Astrocyte (in vitro differentiated cells and primary cell): ENCODE data around the gene CLMN. TPM values are rescaled to one million over a fixed set of nuclear protein-coding genes. Genes with fewer than 3 reads are reported as not detected.
A peak's percentile ranks its signal among the peaks of the same experiment; 100 is the strongest.

Experiments used
- DNase-seq: peaks from one replicate; pipeline ENCODE4 v3.0.0-alpha.2; 2010; ENCODE audit warnings: low read depth
- FAIRE-seq: peaks from 2 replicates; lab custom pipeline; 2011; peaks lifted over from hg19 to GRCh38; lab: Jason Lieb, UNC
- H2AFZ ChIP-seq: 2 replicates; pipeline ENCODE4 v1.6.0; 2012; ENCODE audit warnings: low read depth, low read length, inconsistent platforms
- H3K27ac ChIP-seq: 2 replicates; pipeline ENCODE4 v1.5.1; 2011; ENCODE audit warnings: low read depth, low read length, inconsistent platforms
- H3K27me3 ChIP-seq: 2 replicates; pipeline ENCODE4 v1.6.0; 2011; ENCODE audit warnings: low read length, inconsistent platforms; ENCODE audit not compliant: insufficient read depth
- H3K36me3 ChIP-seq: 2 replicates; pipeline ENCODE4 v1.5.1; 2011; ENCODE audit warnings: low read length, inconsistent platforms; ENCODE audit not compliant: insufficient read depth
- H3K4me1 ChIP-seq: 2 replicates; pipeline ENCODE4 v1.5.1; 2011; ENCODE audit warnings: low read length, inconsistent platforms; ENCODE audit not compliant: insufficient read depth
- H3K4me2 ChIP-seq: 2 replicates; pipeline ENCODE4 v1.6.0; 2012; ENCODE audit warnings: low read length, inconsistent platforms
- H3K4me3 ChIP-seq: 2 replicates; pipeline ENCODE4 v1.5.1; 2011; ENCODE audit warnings: low read depth, mild to moderate bottlenecking, low read length, inconsistent platforms; ENCODE audit not compliant: insufficient read depth
- H3K79me2 ChIP-seq: 2 replicates; pipeline ENCODE4 v1.6.0; 2012; ENCODE audit warnings: mild to moderate bottlenecking, low read length, inconsistent platforms; ENCODE audit not compliant: insufficient read depth
- H3K9ac ChIP-seq: 2 replicates; pipeline ENCODE4 v1.6.0; 2012; ENCODE audit warnings: mild to moderate bottlenecking, low read length, inconsistent platforms
- H3K9me3 ChIP-seq: 2 replicates; pipeline ENCODE4 v1.5.1; 2012; ENCODE audit warnings: low read depth, mild to moderate bottlenecking, low read length, inconsistent platforms; ENCODE audit not compliant: insufficient read depth
- H4K20me1 ChIP-seq: 2 replicates; pipeline ENCODE4 v1.6.0; 2012; ENCODE audit warnings: low read length, inconsistent platforms; ENCODE audit not compliant: insufficient read depth
- H3K27ac Mint-ChIP-seq: one replicate; pipeline ENCODE4 v1.8.0; 2021; ENCODE audit warnings: mild to moderate bottlenecking, mixed read lengths; ENCODE audit not compliant: unreplicated experiment
- H3K27me3 Mint-ChIP-seq: one replicate; pipeline ENCODE4 v1.8.0; 2021; ENCODE audit warnings: low read depth, mixed read lengths; ENCODE audit not compliant: unreplicated experiment
- H3K36me3 Mint-ChIP-seq: one replicate; pipeline ENCODE4 v1.8.0; 2021; ENCODE audit warnings: low read depth, mixed read lengths; ENCODE audit not compliant: unreplicated experiment
- H3K4me1 Mint-ChIP-seq: one replicate; pipeline ENCODE4 v1.8.0; 2021; ENCODE audit warnings: low read depth, mixed read lengths; ENCODE audit not compliant: unreplicated experiment
- H3K4me3 Mint-ChIP-seq: one replicate; pipeline ENCODE4 v1.8.0; 2021; ENCODE audit warnings: mild to moderate bottlenecking, moderate library complexity, mixed read lengths; ENCODE audit not compliant: unreplicated experiment
- H3K9me3 Mint-ChIP-seq: one replicate; pipeline ENCODE4 v1.8.0; 2021; ENCODE audit warnings: mild to moderate bottlenecking, mixed read lengths; ENCODE audit not compliant: unreplicated experiment
- EZH2 ChIP-seq: IDR thresholded peaks from 2 replicates; pipeline ENCODE4 v1.6.1; 2012; ENCODE audit warnings: mild to moderate bottlenecking, low read length, inconsistent platforms; ENCODE audit not compliant: insufficient read depth
- total RNA-seq: library from RNA; stranded (reverse); gene quantifications from 2 replicates; pipeline ENCODE4 v1.2.1, GENCODE V29; 2021
- TF ChIP-seq, protein P1 (sequence below): IDR thresholded peaks from 2 replicates; pipeline ENCODE4 v1.5.1; 2011; ENCODE audit warnings: low read depth, mild to moderate bottlenecking, inconsistent platforms, low read length, moderate library complexity; ENCODE audit not compliant: insufficient read depth

Gene CLMN
- total RNA-seq, 1 donor from 2014 or later: 14.0 TPM

DNA sequence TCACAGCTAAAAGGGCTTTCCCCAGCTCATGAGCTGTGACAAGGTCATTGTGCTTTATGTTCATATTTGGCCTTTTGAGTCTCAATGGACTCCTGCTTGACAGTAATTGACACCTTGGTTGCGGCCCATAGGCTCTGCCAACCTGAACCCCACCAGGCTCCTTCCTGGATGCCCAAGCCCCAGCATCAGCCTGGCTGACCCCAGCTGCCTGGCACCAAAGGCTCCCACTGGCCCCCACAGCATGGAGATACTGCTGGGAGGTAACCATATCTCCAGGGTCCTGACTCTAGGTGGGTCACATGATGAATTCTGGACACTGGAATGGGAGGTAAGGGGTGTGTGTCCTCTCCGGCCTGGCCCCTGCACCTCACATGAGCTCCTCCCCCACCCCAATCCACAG lies 50.2 kb downstream of the CLMN start:
- peaks cover 14% of the 10 kb centered on the region for H3K4me1 ChIP-seq
- no peaks in the 10 kb centered on the region for H3K36me3 ChIP-seq
- no peaks in the 10 kb centered on the region for H4K20me1 ChIP-seq
- FAIRE-seq (no peak), DNase-seq (no peak)
- no peaks in the 10 kb centered on the region for H3K79me2 ChIP-seq
- no peak overlapping the region for H3K27ac ChIP-seq
- peaks cover 3% of the 10 kb centered on the region for H3K9me3 Mint-ChIP-seq
- no peak overlapping the region for H3K27ac Mint-ChIP-seq
- no peak overlapping the region for H3K4me2 ChIP-seq
- no peak overlapping the region for H3K4me3 Mint-ChIP-seq
- H3K4me1 Mint-ChIP-seq: peaks cover 27% of the 10 kb centered on the region
- no peak overlapping the region for H3K9ac ChIP-seq
- H3K27me3 Mint-ChIP-seq: no peaks in the 10 kb centered on the region
- H3K9me3 ChIP-seq: no peaks in the 10 kb centered on the region
- H3K27me3 ChIP-seq: no peaks in the 10 kb centered on the region
- TF ChIP-seq, protein P1, sequence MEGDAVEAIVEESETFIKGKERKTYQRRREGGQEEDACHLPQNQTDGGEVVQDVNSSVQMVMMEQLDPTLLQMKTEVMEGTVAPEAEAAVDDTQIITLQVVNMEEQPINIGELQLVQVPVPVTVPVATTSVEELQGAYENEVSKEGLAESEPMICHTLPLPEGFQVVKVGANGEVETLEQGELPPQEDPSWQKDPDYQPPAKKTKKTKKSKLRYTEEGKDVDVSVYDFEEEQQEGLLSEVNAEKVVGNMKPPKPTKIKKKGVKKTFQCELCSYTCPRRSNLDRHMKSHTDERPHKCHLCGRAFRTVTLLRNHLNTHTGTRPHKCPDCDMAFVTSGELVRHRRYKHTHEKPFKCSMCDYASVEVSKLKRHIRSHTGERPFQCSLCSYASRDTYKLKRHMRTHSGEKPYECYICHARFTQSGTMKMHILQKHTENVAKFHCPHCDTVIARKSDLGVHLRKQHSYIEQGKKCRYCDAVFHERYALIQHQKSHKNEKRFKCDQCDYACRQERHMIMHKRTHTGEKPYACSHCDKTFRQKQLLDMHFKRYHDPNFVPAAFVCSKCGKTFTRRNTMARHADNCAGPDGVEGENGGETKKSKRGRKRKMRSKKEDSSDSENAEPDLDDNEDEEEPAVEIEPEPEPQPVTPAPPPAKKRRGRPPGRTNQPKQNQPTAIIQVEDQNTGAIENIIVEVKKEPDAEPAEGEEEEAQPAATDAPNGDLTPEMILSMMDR: no peak
- no peak for TF ChIP-seq EZH2
- no peak overlapping the region for H2AFZ ChIP-seq
- H3K36me3 Mint-ChIP-seq: no peaks in the 10 kb centered on the region
- no peak overlapping the region for H3K4me3 ChIP-seq

DNA sequence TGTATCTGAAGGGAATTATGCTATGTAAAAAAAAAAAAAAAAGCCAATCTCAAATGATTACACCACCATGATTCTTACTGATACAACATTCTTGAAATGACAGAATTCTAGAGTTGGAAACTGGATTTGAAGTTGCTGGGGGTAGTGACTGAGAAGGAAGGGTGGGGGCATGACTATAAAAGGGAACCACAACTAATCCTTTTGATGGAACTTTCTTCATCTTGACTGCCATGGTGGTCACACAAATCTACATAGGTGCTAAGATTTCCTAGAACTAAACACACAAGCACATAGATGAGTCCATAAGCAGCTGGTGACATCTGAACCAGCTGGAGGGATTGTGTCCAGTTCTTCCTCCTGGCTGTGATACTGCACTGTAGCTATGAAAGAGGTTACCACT lies 51.4 kb downstream of the CLMN start:
- peaks cover 3% of the 10 kb centered on the region for H3K9me3 Mint-ChIP-seq
- TF ChIP-seq, protein P1: no peak
- TF ChIP-seq EZH2: no peak
- H3K4me3 ChIP-seq: no peak overlapping the region
- no peak overlapping the region for H3K9ac ChIP-seq
- no peaks in the 10 kb centered on the region for H3K27me3 ChIP-seq
- no peak overlapping the region for H2AFZ ChIP-seq
- H4K20me1 ChIP-seq: no peaks in the 10 kb centered on the region
- DNase-seq (no peak), FAIRE-seq (no peak)
- H3K4me3 Mint-ChIP-seq: no peak overlapping the region
- H3K4me2 ChIP-seq: no peak overlapping the region
- no peaks in the 10 kb centered on the region for H3K9me3 ChIP-seq
- H3K4me1 Mint-ChIP-seq: peaks cover 29% of the 10 kb centered on the region
- H3K4me1 ChIP-seq: peaks cover 16% of the 10 kb centered on the region
- no peak overlapping the region for H3K27ac ChIP-seq
- H3K27ac Mint-ChIP-seq: peak overlapping the region; percentile 29
- no peaks in the 10 kb centered on the region for H3K27me3 Mint-ChIP-seq
- no peaks in the 10 kb centered on the region for H3K36me3 Mint-ChIP-seq
- H3K79me2 ChIP-seq: no peaks in the 10 kb centered on the region
- no peaks in the 10 kb centered on the region for H3K36me3 ChIP-seq

DNA sequence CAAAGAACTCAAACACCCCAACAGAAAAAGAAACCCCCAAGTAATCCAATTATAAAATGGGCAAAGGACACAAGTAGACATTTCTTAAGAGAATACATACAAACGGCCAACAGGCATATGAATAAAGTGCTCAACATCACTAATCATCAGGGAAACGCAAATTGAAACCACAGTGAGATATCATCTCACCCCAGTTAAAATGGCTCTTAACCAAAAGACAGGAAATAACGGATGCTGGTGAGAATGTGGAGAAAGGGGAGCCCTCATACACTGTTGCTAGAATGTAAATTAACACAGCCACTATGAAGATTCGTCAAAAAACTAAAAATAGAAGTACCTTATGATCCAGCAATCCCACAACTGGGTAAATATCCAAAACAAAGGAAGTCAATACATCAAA lies 52.4 kb downstream of the CLMN start:
- Histone ChIP-seq H3K9me3 (no peaks in the 10 kb centered on the region), H3K4me3 (no peak overlapping the region), H3K36me3 (no peaks in the 10 kb centered on the region), H2AFZ (no peak overlapping the region), H3K4me2 (no peak overlapping the region), H3K9ac (no peak overlapping the region), H3K27me3 (no peaks in the 10 kb centered on the region), H4K20me1 (no peaks in the 10 kb centered on the region), H3K27ac (no peak overlapping the region), H3K4me1 (peaks cover 18% of the 10 kb centered on the region), H3K79me2 (no peaks in the 10 kb centered on the region)
- H3K36me3 Mint-ChIP-seq: no peaks in the 10 kb centered on the region
- no peak for TF ChIP-seq EZH2
- TF ChIP-seq, protein P1: no peak
- H3K27ac Mint-ChIP-seq: peak overlapping the region; percentile 24
- DNase-seq (peak; percentile 67), FAIRE-seq (no peak)
- H3K9me3 Mint-ChIP-seq: peaks cover 3% of the 10 kb centered on the region
- peaks cover 25% of the 10 kb centered on the region for H3K4me1 Mint-ChIP-seq
- H3K4me3 Mint-ChIP-seq: no peak overlapping the region
- no peaks in the 10 kb centered on the region for H3K27me3 Mint-ChIP-seq
